ENCODE measurements around the gene PDZD2. TPM values are rescaled to one million over a fixed set of nuclear protein-coding genes. Genes with fewer than 3 reads are reported as not detected.
"Not testable (repeated sequence)": the region's sequence is repeated elsewhere in the genome, so short reads cannot be mapped to it uniquely, and the experiment has no call there.

The PDZD2 gene
- total RNA-seq, 2 donors from 2014 or later: 6.6 to 14.6 TPM

- H3K4me3 Mint-ChIP-seq: no peak overlapping the region
- H3K27me3 Mint-ChIP-seq (ENCODE audit: insufficient read depth): no peaks in the 10 kb centered on the region
- H3K4me1 Mint-ChIP-seq: peaks cover 15% of the 10 kb centered on the region
- H3K36me3 Mint-ChIP-seq (ENCODE audit: low read depth): peaks cover 8% of the 10 kb centered on the region
- Histone ChIP-seq H3K9ac (ENCODE audit: extremely low read depth, low read length, poor library complexity, severe bottlenecking) (no peak overlapping the region), H3K27ac (ENCODE audit: low read depth, low read length) (no peak overlapping the region), H3K36me3 (ENCODE audit: control insufficient read depth, insufficient read depth, low read length) (no peaks in the 10 kb centered on the region), H3K27me3 (ENCODE audit: control insufficient read depth, insufficient read depth, low read length, poor library complexity, severe bottlenecking) (no peaks in the 10 kb centered on the region), H3K4me1 (ENCODE audit: control insufficient read depth, insufficient read depth, low read length) (no peaks in the 10 kb centered on the region), H3K9me3 (ENCODE audit: control insufficient read depth, low read length) (no peaks in the 10 kb centered on the region), H3K4me3 (ENCODE audit: low read length) (no peak overlapping the region)
- no peak overlapping the region for H3K27ac Mint-ChIP-seq
- H3K9me3 Mint-ChIP-seq: peaks cover 14% of the 10 kb centered on the region
- no peak for DNase-seq
- TF ChIP-seq CTCF (conservative IDR thresholded peaks at IDR 0.05): no peak
- WGBS, 2 experiments (ENCODE audit: insufficient coverage in 1 of 2, insufficient read length in 1 of 2): 92 to 100% methylated on average over 1 of the region's 1 CpG
Observed at GRCh38 chr5:31770998-31771397, 132.1 kb downstream of the PDZD2 start.

- H3K27me3 Mint-ChIP-seq (ENCODE audit: insufficient read depth): no peaks in the 10 kb centered on the region
- H3K36me3 Mint-ChIP-seq (ENCODE audit: low read depth): peaks cover 8% of the 10 kb centered on the region
- Histone ChIP-seq H3K9ac (ENCODE audit: extremely low read depth, low read length, poor library complexity, severe bottlenecking) (no peak overlapping the region), H3K9me3 (ENCODE audit: control insufficient read depth, low read length) (no peaks in the 10 kb centered on the region), H3K4me3 (ENCODE audit: low read length) (no peak overlapping the region), H3K27me3 (ENCODE audit: control insufficient read depth, insufficient read depth, low read length, poor library complexity, severe bottlenecking) (no peaks in the 10 kb centered on the region), H3K36me3 (ENCODE audit: control insufficient read depth, insufficient read depth, low read length) (no peaks in the 10 kb centered on the region), H3K4me1 (ENCODE audit: control insufficient read depth, insufficient read depth, low read length) (no peaks in the 10 kb centered on the region), H3K27ac (ENCODE audit: low read depth, low read length) (no peak overlapping the region)
- peaks cover 15% of the 10 kb centered on the region for H3K4me1 Mint-ChIP-seq
- no peak overlapping the region for H3K4me3 Mint-ChIP-seq
- no peak for DNase-seq
- H3K27ac Mint-ChIP-seq: no peak overlapping the region
- peaks cover 16% of the 10 kb centered on the region for H3K9me3 Mint-ChIP-seq
- no peak for TF ChIP-seq CTCF (conservative IDR thresholded peaks at IDR 0.05)
- 90% methylated on average over 2 of the region's 2 CpGs; no CpG with 5 or more reads in 1 of the 2 experiments for WGBS, 2 experiments (ENCODE audit: insufficient coverage in 1 of 2, insufficient read length in 1 of 2)
Observed at GRCh38 chr5:31771500-31771899, 132.6 kb downstream of the PDZD2 start.

- not testable (repeated sequence) for H3K9ac ChIP-seq (ENCODE audit: extremely low read depth, low read length, poor library complexity, severe bottlenecking); H3K27ac ChIP-seq (ENCODE audit: low read depth, low read length); H3K4me3 ChIP-seq (ENCODE audit: low read length); DNase-seq; H3K27me3 ChIP-seq (ENCODE audit: control insufficient read depth, insufficient read depth, low read length, poor library complexity, severe bottlenecking); H3K36me3 ChIP-seq (ENCODE audit: control insufficient read depth, insufficient read depth, low read length); H3K9me3 ChIP-seq (ENCODE audit: control insufficient read depth, low read length); H3K4me1 Mint-ChIP-seq; H3K4me1 ChIP-seq (ENCODE audit: control insufficient read depth, insufficient read depth, low read length); H3K27ac Mint-ChIP-seq; H3K27me3 Mint-ChIP-seq (ENCODE audit: insufficient read depth); H3K4me3 Mint-ChIP-seq
- H3K9me3 Mint-ChIP-seq: peaks cover 37% of the 10 kb centered on the region
- peaks cover 21% of the 10 kb centered on the region for H3K36me3 Mint-ChIP-seq (ENCODE audit: low read depth)
- WGBS, 2 experiments (ENCODE audit: insufficient coverage in 1 of 2, insufficient read length in 1 of 2): 90% methylated on average over 4 of the region's 6 CpGs; no CpG with 5 or more reads in 1 of the 2 experiments
Observed at GRCh38 chr5:31776294-31776693, 137.4 kb downstream of the PDZD2 start.
